Gastroesophageal sphincter (tissue), 3 donors: ENCODE data around the gene PRR22.

ENCODE experiments used
- EP300 ChIP-seq: sonication (generic); formaldehyde crosslinking; IDR thresholded peaks from one replicate; pipeline ENCODE4 v1.6.1; 2017; ENCODE audit warnings: antibody characterized with exemption, mild to moderate bottlenecking
- POLR2A ChIP-seq, 2 donors: fragments of 450-650 bp; IDR thresholded peaks; one replicate each; pipeline ENCODE4 v1.6.1; 2017; ENCODE audit warnings: antibody characterized with exemption in 2 of 2, mild to moderate bottlenecking in 2 of 2, moderate library complexity in 1 of 2
- POLR2AphosphoS5 ChIP-seq: sonication (generic); formaldehyde crosslinking; IDR thresholded peaks from one replicate; pipeline ENCODE4 v1.6.1; 2017; ENCODE audit warnings: antibody characterized with exemption
- TF ChIP-seq, protein P1 (sequence below), 4 experiments: fragments of 200-600 bp in 2 of 4; fragments of 450-650 bp in 2 of 4; sonication (generic) in 1 of 4; IDR thresholded peaks; one replicate each; pipeline ENCODE4 v1.5.1; 2017 to 2019; ENCODE audit warnings: antibody characterized with exemption in 4 of 4, mild to moderate bottlenecking in 2 of 4, moderate library complexity in 2 of 4

DNA sequence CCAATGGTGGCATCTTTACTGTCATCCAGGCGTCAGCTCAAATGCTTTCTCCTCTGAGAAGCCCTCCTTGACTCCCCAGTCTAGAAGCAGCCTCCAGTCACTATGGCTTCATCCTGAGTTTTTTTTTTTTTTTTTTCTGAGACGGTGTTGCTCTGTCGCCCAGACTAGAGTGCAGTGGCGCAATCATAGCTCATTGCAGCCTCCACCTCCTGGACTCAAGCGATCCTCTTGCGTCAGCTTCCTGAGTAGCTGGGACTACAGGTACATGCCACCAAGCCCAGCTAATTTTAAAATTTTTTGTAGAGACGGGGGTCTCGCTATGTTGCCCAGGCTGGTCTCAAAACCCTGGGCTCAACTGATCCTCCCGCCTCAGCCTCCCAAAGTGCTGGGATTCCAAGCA is 24.5 kb upstream of the PRR22 start:
- TF ChIP-seq, protein P1, sequence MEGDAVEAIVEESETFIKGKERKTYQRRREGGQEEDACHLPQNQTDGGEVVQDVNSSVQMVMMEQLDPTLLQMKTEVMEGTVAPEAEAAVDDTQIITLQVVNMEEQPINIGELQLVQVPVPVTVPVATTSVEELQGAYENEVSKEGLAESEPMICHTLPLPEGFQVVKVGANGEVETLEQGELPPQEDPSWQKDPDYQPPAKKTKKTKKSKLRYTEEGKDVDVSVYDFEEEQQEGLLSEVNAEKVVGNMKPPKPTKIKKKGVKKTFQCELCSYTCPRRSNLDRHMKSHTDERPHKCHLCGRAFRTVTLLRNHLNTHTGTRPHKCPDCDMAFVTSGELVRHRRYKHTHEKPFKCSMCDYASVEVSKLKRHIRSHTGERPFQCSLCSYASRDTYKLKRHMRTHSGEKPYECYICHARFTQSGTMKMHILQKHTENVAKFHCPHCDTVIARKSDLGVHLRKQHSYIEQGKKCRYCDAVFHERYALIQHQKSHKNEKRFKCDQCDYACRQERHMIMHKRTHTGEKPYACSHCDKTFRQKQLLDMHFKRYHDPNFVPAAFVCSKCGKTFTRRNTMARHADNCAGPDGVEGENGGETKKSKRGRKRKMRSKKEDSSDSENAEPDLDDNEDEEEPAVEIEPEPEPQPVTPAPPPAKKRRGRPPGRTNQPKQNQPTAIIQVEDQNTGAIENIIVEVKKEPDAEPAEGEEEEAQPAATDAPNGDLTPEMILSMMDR (IDR thresholded peaks at IDR 0.05), result no peak
- no peak for TF ChIP-seq POLR2AphosphoS5
- no peak for TF ChIP-seq POLR2A (IDR thresholded peaks at IDR 0.05)
- no peak for TF ChIP-seq EP300
